Adipose tissue (tissue), 3 donors: Measurements from ENCODE around the gene ARMH1. TPM values are rescaled to one million over a fixed set of nuclear protein-coding genes. Genes with fewer than 3 reads are reported as not detected.
"Not testable (repeated sequence)": the region's sequence is repeated elsewhere in the genome, so short reads cannot be mapped to it uniquely, and the experiment has no call there.

ENCODE experiments used
- H3K27ac ChIP-seq: one replicate; pipeline ENCODE4 v1.5.1; 2013; ENCODE audit warnings: low read depth, low read length
- WGBS, 3 donors: extraction: QIAGEN DNeasy Blood & Tissue Kit; methylation state at CpG; one replicate each; pipeline ENCODE4 v1.1.7; 2013; 5-methylcytosine and 5-hydroxymethylcytosine counted together
- polyA plus RNA-seq, 3 donors: library from polyadenylated mRNA; stranded (reverse); fragments of 200-250 nt; gene quantifications; one replicate each; pipeline ENCODE4 v1.2.3, GENCODE V29; 2013
- donor health status: healthy with polysubstance abuse.
- donor health status: Bipolar disorder and iron deficiency.
- donor health status: healthy.

Gene ARMH1
- polyA plus RNA-seq, 3 donors = 0.56 to 5.1 (median 4.4) TPM

DNA sequence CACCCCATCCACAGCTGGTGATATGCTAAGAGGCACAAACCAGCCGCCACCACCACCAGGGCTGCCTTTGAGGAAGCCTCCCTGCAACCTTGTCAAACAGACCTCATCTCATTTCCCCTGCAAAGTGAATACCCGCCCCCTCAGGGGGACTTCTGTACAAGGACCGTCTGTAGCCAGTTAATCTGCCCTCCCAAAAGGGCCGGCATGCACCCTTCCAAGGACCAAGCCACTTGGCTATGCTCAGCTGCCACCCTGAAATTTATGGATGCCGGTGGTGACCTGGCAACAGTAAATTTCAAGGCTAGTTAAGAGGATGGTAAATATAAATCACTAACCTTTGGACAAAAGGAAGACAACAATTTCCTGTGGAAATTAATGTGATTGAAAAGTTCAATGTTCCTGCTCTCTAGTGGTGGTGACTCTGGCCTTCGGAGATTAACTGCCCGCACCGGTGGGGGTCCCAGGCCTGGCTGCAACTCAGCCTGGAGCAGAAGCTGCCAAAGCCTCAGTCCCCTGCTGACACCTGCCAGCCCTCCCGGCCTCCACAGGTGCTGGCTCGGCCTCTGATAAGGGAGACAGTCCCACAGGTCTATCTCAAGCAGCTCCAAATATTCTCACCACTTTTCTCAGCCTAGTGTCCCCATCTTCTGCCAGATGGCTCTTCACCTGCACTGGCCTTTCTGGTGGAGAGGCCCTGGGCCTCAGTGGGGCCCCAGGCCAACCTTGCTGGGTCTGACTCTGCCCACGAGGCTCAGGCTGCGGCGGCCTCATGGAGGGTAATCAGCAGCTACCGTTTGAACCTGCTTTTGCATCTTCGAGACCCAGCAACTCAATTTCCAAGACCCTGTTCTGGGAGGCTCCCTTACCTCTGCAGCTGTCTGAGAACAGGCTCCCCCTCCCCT, 12.5 kb upstream of the ARMH1 start:
- 51 to 64% (median 60%) methylated on average over 15 of the region's 15 CpGs for WGBS, 3 donors
- no peak overlapping the region for H3K27ac ChIP-seq

DNA sequence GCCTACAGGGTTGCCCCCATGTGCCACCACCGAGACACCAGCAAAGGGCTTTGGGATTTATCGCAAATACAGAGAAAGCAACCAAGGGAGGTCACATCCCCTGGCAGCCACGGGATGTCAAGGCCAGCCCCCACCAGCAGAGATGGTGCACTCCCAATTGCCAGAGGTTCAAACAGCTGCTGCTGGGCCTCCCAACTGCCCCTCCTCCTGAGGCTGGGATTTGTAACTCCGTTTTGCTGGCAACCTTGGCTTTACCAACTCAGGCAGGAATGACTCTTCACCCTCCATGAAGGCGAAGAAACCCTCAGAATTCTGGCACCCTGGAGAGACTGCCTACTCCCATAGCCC, 11.9 kb upstream of the ARMH1 start:
- WGBS, 3 donors = 75 to 86% (median 84%) methylated on average over 5 of the region's 5 CpGs
- H3K27ac ChIP-seq = no peak overlapping the region

DNA sequence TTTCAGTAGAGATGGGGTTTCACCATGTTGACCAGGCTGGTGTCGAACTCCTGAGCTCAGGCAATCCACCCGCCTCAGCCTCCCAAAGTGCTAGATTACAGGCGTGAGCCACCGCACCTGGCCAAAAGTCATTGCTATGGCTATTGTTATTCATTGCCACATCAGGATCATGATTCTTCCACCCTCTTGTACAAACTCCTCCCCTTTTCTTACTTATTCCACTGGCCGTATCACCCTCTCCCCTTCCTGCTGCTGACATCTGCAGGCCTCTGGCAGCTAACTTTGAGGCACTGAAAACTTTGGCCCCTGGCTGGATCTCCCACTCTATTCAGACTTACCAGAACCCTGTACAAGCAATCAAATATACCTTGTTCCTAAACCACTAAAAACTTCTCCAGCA, 11.1 kb upstream of the ARMH1 start:
- 93 to 96% (median 95%) methylated on average over 5 of the region's 5 CpGs for WGBS, 3 donors

DNA sequence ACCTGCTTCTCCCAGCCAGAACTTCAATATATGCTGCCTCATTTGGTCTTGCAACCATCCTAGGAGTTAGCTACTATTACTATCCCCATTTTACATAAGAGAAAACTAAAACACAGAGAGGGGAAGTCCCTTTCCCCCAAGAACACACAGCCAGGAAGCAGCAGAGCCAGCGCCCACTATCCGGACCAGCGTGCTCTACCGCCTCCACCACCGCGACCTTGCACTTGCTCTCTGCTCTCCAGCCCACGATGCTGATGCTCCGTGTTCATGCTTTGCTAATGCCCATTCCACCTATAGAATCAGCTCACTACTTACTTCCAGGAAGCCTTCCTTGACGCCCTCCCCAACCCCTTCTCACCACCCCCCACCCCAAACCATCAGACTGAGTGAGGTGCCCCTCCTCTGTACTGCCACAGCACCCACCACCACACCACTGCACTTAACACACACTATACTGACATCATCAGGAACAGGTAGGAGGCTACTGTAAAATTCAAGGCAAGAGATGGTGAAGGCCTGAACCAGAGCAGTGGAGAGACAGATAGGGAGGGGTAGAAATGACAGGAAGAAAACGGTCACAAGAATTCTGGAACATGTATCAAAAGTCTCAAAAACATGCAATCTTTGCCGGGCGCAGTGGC, 9.7 kb upstream of the ARMH1 start:
- H3K27ac ChIP-seq = no peak overlapping the region
- 65 to 87% (median 74%) methylated on average over 12 of the region's 12 CpGs for WGBS, 3 donors

More for the DNA sequence above, 11.1 kb upstream of the ARMH1 start:
- H3K27ac ChIP-seq = no peak overlapping the region

DNA sequence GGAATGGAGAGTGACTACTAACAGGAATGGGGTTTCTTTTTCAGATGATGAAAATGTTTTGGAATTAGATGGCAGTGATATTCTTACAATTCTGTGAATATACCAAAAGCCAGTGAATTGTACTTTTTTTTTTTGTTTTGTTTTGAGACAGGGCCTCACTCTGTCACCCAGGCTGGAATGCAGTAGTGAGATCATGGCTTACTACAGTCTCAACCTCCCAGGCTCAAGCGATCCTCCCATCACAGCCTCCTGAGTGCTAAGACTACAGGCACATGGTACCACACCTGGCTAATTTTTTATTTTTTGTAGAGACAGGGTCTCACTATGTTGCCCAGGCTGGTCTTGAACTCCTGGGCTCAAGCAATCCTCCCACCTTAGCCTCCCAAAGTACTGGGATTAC, 7.8 kb upstream of the ARMH1 start:
- not testable (repeated sequence) for H3K27ac ChIP-seq
- 90 to 95% (median 93%) methylated on average over 1 of the region's 1 CpG for WGBS, 3 donors

DNA sequence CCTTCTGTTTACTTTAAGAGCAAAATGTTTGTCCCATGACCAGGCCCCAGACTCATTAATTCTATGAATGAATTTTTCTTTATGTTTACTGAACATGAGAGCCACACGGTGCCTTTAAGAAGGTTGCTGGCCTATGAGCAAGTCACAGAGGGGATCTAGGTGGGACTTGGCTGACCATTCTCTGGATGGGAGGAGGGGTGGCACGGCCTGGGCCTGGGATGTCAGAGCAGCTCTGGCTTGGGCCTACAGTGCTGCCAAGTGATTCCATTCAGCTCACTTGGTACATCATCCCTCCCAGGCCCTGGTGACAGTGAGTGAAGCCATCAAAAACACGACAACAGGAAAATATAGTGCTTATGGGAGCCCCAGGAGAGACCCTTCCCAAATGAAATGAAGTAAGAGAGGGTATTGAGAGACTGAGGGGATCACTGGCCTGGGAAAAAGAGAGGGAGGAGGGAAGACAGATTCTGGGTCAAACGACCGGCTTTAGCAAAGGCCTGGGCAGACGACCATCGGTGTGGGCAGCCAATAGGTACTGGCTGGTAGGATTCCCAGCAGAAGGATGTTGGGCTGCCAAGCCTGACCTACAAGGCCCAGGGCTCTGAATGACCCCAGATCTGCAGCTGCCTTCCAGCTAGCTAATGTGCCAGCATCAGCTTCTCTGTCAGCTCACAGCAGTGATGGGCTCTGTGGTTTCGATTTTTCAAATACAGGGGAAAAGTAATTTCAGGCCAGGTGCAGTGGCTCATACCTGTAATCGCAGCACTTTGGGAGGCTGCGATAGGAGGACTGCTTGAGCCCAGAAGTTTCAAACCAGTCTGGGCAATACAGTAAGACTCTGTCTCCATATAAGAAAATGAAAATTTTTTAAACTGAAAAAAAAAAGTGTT, 3.5 kb upstream of the ARMH1 start:
- 84 to 92% (median 90%) methylated on average over 10 of the region's 10 CpGs for WGBS, 3 donors
- no peak overlapping the region for H3K27ac ChIP-seq

DNA sequence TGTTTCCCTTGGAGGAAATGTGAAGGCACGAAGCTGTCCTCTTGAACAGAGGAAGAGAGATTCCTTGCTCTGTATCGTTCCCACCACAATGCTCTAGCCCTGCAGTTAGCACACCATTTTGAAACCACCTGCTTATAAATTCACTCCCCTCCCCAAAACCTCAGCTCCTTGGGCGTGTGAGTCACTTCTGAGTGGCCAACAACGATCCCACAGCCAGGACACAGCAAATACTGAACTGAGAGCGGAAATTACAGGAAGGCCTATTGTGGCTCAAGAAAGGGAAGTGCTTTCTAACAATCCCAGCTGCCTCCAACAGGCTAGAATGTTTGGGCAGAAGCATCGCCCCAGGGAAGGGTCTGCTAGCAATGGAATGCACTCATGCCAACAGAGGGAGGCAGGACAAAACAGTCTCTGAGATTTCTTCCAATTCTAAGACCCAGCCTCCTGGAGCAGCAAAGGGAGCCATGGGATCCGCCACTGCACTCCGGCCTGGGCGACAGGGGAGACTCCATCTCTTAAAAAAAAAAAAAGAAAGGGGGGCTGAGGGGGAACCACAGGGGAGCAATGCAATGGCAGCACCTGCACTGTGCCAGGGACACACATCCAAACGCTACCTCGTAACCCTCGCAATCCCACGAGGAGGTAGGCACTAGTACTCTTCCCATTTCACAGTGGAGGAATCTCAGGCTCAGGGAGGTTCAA, 2.1 kb upstream of the ARMH1 start:
- WGBS, 3 donors = 49 to 81% (median 49%) methylated on average over 13 of the region's 13 CpGs

DNA sequence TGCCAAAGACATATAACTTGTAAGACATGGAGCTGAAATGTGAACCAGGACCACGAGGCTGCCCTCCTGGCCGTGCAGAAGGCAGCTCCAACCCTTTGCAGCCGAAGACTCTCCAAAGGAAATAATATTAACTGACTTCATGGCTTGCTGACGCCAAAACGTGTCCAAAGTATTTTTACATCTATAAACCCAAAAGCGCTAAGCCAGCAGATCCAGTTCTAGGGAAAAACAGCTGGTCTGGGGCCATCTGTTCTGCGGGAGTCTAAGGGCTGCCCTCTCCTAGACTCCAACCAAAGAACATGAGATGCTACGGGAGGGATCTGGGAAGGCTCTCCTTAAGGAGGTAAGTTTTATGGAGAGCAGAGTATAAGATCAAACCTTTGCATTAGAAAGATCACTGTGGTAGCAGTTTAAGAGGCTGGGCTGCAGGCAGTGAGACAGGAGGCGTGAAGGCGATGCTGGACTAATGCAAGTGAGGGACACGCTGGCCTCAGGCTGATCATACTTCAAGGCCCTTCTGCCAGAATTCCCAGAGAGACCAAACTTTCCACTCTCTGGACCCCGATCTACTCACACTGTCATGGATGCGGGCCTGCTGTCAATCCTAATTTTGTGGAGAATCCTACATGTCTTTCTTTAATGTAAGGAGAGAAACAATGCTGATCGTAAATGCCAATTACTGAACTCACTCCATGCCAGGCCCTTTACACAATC, 1.4 kb upstream of the ARMH1 start:
- H3K27ac ChIP-seq = no peak overlapping the region
- 62 to 77% (median 69%) methylated on average over 14 of the region's 14 CpGs for WGBS, 3 donors

More for the DNA sequence above, 2.1 kb upstream of the ARMH1 start:
- H3K27ac ChIP-seq = peak overlapping the region; percentile 12

DNA sequence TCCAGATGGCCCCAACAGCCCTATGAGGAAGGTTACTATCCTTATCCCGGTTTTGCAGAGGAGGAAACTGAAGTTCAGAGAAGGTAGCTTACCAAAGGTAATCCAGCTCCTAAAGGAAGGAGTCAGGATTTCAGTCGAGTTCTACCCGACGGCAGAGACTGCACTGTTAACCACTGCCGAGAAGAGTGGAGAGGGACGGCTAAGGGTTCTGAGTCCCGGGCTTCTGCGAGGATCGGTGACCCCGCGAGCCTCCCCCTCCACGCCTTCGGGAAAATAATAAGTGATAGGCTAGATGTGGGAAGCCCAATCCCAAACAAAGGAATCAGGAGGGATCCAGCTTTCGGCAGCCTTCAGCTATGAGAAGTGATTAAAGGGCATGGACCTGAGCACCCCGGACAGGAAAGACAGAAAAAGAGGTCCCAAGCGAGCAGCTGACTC, 820 bp upstream of the ARMH1 start:
- H3K27ac ChIP-seq = no peak overlapping the region
- 0 to 1% (median 0%) methylated on average over 16 of the region's 16 CpGs for WGBS, 3 donors

DNA sequence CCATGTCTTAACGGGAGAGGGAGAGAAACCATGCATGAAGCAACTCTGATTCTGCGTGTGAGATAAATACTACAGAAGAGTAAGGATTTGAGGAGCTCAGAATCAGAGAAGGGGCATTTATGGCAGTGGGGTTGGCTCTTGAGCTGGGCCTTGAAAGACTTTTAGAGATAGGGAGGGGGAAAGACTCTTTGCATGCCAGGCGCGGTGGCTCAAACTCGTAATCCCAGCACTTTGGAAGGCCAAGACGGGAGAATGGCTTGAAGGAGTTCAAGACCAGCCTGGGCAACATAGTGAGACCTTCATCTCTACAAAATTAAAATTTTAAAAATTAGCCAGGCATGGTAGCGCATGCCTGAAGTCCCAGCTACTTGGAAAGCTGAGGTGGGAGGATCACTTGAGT, 672 bp downstream of the ARMH1 start:
- no peak overlapping the region for H3K27ac ChIP-seq
- 79 to 92% (median 91%) methylated on average over 7 of the region's 7 CpGs for WGBS, 3 donors

DNA sequence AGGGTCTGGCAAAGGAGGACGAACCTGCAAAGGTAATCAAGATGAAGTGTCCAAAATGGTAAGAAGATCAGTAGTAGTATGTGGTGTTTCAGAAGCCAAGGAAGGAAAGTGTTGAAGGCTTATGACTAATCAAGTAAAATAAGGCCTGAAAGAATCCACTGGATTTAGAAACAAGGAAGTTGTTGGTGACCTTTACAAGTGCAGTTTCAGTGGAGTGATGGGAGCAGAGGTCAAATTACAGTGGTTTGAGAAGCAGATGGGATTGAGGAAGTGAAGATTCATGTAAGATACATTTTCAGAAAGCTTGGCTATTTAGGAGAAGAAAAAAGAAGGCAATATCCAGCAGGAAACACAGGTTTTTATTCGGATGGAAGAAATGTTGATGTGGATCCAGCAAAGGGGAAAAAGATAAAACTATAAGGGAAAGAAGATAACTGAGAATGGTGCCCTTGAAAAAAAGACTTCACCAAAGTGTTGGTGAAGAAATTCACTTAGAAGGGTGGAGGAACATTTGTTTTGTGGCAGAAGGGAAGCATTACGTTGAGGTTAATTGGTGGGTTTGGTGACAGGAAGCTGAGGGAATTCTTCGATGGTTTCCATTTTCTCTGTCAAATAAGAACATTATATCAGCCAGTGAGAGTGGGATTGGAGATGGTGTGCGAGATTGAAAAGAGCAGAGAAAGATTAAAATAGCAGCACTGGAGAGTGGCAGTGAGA, 2.1 kb downstream of the ARMH1 start:
- 53 to 63% (median 53%) methylated on average over 5 of the region's 5 CpGs for WGBS, 3 donors
- H3K27ac ChIP-seq = no peak overlapping the region

DNA sequence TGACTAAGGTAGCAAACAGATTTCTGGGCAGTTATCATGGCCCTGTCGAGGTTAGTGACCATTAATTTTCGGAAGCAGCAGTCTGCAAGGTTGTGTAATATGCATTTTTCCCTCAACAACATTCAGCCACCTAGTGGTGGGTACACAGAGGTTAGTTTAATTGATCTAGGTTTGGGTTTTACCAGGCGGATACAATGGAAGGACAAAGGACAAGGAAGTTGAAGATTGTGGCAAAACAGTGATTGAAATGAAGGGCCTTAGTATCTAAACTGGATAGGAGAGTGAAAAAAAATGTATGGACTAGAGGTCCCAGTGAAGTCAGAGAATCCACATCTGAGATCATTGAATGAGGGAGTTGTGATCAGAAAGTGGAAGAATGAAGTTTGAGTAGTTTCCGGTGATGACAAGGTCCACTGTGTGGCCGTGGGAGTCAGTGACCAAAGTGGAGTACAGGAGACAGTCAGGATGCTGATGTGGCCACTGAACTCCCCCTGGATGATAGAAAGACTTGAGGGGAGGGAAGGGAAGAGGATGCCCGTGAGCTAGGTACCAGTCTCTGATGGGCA, 2.8 kb downstream of the ARMH1 start:
- H3K27ac ChIP-seq = no peak overlapping the region

DNA sequence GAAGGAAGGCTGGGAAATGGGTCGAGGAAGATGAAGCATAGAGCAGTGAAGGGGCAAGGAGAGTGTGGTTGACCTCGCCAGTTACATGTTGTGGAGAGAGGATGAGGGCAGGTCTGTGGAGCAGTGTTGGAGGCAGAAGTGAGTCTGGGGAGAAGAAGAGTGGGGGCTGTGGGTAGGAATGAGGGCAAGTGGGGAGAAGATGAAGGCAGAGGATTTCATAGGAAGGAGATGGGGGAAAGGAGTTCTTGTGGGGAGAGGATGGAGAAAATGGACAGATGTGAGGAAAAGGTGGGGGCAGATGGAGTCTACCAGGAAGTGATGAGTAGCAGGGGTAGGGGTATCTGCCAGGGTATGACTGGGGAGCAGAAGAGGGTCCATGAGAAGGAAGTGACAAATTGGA, 3.6 kb downstream of the ARMH1 start:
- 83 to 86% (median 83%) methylated on average over 2 of the region's 2 CpGs for WGBS, 3 donors
- no peak overlapping the region for H3K27ac ChIP-seq

More for the DNA sequence above, 2.8 kb downstream of the ARMH1 start:
- WGBS, 3 donors = 49 to 57% (median 56%) methylated on average over 6 of the region's 6 CpGs

DNA sequence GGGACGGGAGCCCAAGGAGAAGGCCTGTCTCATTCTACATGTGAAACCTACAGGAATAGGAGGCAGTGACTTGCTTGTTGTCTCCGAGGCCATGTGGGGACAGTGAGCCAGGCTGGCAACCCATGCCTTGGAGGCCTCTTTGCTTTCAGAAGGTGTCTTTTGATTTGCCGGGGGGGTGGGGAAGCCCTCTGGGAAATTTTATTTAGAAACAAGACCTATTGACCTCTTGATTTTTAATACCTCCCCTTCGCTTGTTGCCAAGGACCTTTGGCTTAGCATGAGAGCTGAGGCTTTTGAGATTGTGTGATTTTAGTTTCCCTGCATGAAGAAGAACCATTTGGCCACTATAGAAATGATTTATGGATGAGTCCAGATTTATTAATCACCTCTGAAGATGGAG, 4.1 kb downstream of the ARMH1 start:
- no peak overlapping the region for H3K27ac ChIP-seq
- 67 to 89% (median 79%) methylated on average over 4 of the region's 4 CpGs for WGBS, 3 donors

DNA sequence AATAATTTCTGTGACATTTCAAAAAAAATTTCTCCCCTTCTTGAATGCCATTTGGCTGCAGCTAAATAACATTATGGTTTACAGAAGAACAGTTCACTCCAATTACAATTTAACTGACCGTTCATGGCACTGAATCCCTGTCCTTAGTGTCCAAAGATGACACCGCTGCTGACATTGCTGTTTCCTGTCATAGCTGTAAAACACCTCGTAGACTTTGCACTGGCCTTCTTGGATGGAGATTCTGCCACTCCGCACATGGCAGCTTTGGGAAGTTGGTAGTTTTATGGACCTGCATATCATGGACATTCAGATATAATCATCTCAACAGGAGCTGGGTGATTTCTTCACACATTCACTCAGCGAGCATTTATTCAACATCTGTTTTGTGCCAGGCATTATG, 5.0 kb downstream of the ARMH1 start:
- 86 to 91% (median 86%) methylated on average over 5 of the region's 5 CpGs for WGBS, 3 donors

DNA sequence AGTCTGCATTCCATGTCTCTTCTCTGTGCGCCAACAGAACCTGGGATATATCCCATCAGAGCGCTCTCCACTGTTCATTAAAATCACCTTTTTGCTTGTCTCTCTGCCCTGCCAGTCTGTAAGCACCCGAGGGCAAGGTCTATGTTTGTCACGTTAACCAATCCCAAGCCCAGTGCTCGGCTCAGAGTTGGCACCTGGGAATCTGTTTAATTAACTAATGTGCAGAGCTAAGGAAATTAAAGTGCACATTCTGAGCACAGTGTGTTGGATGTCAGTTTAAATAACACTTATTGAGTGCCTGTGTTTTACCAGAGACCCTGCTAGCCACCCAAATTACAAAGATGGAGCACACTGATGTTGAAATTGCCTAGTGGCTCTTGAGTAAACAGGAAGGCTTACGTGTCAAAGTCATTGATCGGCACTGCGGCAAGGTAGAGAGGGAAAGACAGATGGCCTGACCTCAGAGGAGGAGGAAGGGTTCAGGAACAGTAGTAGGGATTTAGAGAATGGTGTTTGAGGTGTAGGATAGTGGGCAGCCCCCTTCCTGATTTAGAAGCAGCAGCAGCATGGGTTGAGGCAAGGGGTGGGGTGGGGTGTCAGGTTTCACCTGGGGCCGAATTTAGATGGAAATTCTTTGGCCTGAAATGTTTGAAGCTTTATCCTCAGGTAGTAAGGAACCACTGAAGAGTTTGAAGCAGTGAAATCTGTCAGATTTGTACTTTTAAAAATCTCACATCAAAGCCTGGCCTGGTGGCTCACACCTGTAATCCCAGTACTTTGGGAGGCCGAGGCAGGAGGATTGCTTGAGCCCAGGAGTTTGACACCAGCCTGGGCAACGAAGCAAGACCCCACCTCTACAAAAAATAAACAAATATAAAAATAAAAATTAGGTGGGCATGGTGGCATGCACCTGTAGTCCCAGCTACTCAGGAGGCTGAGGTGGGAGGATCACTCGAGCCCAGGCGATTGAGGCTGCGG, 7.7 kb downstream of the ARMH1 start:
- 67 to 78% (median 77%) methylated on average over 14 of the region's 14 CpGs for WGBS, 3 donors
- no peak overlapping the region for H3K27ac ChIP-seq

More for the DNA sequence above, 5.0 kb downstream of the ARMH1 start:
- no peak overlapping the region for H3K27ac ChIP-seq
